ENCODE results near the gene DDX10.

DDX10 gene

GRCh38 chr11:108705061-108705460 lies 40.2 kb downstream of the DDX10 start:
- DNase-seq (ENCODE audit: low read depth in 1 of 2, low spot score in 1 of 2), result no peak
- H3K27me3 ChIP-seq (ENCODE audit: insufficient read depth, poor library complexity, severe bottlenecking), result no peaks in the 10 kb centered on the region
- H3K4me3 ChIP-seq (replicated peaks; ENCODE audit: insufficient read depth, low read length), result no peak overlapping the region
- no peak overlapping the region for H3K27ac ChIP-seq (replicated peaks)
- no peak for TF ChIP-seq REST (IDR thresholded peaks at IDR 0.05; ENCODE audit: insufficient replicate concordance, low read depth)
- TF ChIP-seq GABPA (IDR thresholded peaks at IDR 0.05; ENCODE audit: low read depth), result no peak
- TF ChIP-seq SPI1 (IDR thresholded peaks at IDR 0.05; ENCODE audit: borderline replicate concordance, low read depth), result no peak
- no peak for TF ChIP-seq CTCF (IDR thresholded peaks at IDR 0.05; ENCODE audit: insufficient read depth, low read length)
- no peak for TF ChIP-seq POLR2AphosphoS5 (IDR thresholded peaks at IDR 0.05; ENCODE audit: low read depth)

GRCh38 chr11:108708173-108708572 lies 43.3 kb downstream of the DDX10 start:
- DNase-seq (ENCODE audit: low read depth in 1 of 2, low spot score in 1 of 2), result no peak
- no peaks in the 10 kb centered on the region for H3K27me3 ChIP-seq (ENCODE audit: insufficient read depth, poor library complexity, severe bottlenecking)
- H3K27ac ChIP-seq (replicated peaks), result no peak overlapping the region
- H3K4me3 ChIP-seq (replicated peaks; ENCODE audit: insufficient read depth, low read length), result no peak overlapping the region
- TF ChIP-seq CTCF (IDR thresholded peaks at IDR 0.05; ENCODE audit: insufficient read depth, low read length) (no peak), REST (IDR thresholded peaks at IDR 0.05; ENCODE audit: insufficient replicate concordance, low read depth) (no peak), POLR2AphosphoS5 (IDR thresholded peaks at IDR 0.05; ENCODE audit: low read depth) (no peak), SPI1 (IDR thresholded peaks at IDR 0.05; ENCODE audit: borderline replicate concordance, low read depth) (no peak)

- H3K4me3 ChIP-seq (replicated peaks; ENCODE audit: insufficient read depth, low read length), result no peak overlapping the region
These were observed 44.9 kb downstream of the DDX10 start for GRCh38 chr11:108709741-108710140.

More at GRCh38 chr11:108709741-108710140, 44.9 kb downstream of the DDX10 start:
- DNase-seq (ENCODE audit: low read depth in 1 of 2, low spot score in 1 of 2), result no peak
- Histone ChIP-seq H3K27me3 (ENCODE audit: insufficient read depth, poor library complexity, severe bottlenecking) (no peaks in the 10 kb centered on the region), H3K27ac (replicated peaks) (no peak overlapping the region)
- TF ChIP-seq SPI1 (IDR thresholded peaks at IDR 0.05; ENCODE audit: borderline replicate concordance, low read depth), result no peak
- TF ChIP-seq POLR2AphosphoS5 (IDR thresholded peaks at IDR 0.05; ENCODE audit: low read depth), result no peak
- no peak for TF ChIP-seq REST (IDR thresholded peaks at IDR 0.05; ENCODE audit: insufficient replicate concordance, low read depth)
- TF ChIP-seq GABPA (IDR thresholded peaks at IDR 0.05; ENCODE audit: low read depth), result no peak
- no peak for TF ChIP-seq CTCF (IDR thresholded peaks at IDR 0.05; ENCODE audit: insufficient read depth, low read length)

Measured in HL-60 (cell line).